22Rv1 (cell line): Measurements from ENCODE around the gene BYSL.

Source experiments
- CTCF ChIP-seq: fragments of 450-650 bp; IDR thresholded peaks from 2 replicates; pipeline ENCODE4 v1.5.1; 2017; ENCODE audit warnings: mild to moderate bottlenecking
- ZFX ChIP-seq: fragments of 450-650 bp; IDR thresholded peaks from 2 replicates; pipeline ENCODE4 v1.6.1; 2017; ENCODE audit warnings: antibody characterized with exemption, borderline replicate concordance

- TF ChIP-seq CTCF (no peak), ZFX (no peak)
These were observed 855 bp downstream of the BYSL start for GRCh38 chr6:41922154-41922553.
